Gastrocnemius medialis (tissue), 4 donors: ENCODE data around the gene SPAG4.

ENCODE experiments used
- POLR2A ChIP-seq, 2 donors: fragments of 450-650 bp; IDR thresholded peaks; one replicate each; pipeline ENCODE4 v1.6.1; 2017; ENCODE audit warnings: antibody characterized with exemption in 2 of 2, mild to moderate bottlenecking in 2 of 2, moderate library complexity in 2 of 2
- TF ChIP-seq, protein P1 (sequence below), 5 experiments: fragments of 450-650 bp in 3 of 5; fragments of 200-600 bp in 2 of 5; sonication (generic) in 2 of 5; IDR thresholded peaks in 4 of 5; conservative IDR thresholded peaks in 1 of 5; 1 replicate in 4 of 5; 2 replicates in 1 of 5; pipeline ENCODE4 v1.5.1; 2016 to 2019; ENCODE audit warnings: antibody characterized with exemption in 5 of 5, mild to moderate bottlenecking in 3 of 5, moderate library complexity in 3 of 5

- no peak for TF ChIP-seq POLR2A (IDR thresholded peaks at IDR 0.05)
- TF ChIP-seq, protein P1, sequence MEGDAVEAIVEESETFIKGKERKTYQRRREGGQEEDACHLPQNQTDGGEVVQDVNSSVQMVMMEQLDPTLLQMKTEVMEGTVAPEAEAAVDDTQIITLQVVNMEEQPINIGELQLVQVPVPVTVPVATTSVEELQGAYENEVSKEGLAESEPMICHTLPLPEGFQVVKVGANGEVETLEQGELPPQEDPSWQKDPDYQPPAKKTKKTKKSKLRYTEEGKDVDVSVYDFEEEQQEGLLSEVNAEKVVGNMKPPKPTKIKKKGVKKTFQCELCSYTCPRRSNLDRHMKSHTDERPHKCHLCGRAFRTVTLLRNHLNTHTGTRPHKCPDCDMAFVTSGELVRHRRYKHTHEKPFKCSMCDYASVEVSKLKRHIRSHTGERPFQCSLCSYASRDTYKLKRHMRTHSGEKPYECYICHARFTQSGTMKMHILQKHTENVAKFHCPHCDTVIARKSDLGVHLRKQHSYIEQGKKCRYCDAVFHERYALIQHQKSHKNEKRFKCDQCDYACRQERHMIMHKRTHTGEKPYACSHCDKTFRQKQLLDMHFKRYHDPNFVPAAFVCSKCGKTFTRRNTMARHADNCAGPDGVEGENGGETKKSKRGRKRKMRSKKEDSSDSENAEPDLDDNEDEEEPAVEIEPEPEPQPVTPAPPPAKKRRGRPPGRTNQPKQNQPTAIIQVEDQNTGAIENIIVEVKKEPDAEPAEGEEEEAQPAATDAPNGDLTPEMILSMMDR (IDR thresholded peaks at IDR 0.05 in 4 of 5, conservative IDR thresholded peaks at IDR 0.05 in 1 of 5): no peak
Observed at GRCh38 chr20:35611482-35611881, 4.1 kb upstream of the SPAG4 start.
